ENCODE results near the gene ATP5IF1.

ATP5IF1 gene

GRCh38 chr1:28281608-28282425, 45.9 kb downstream of the ATP5IF1 start:
- Histone ChIP-seq H4K8ac (ENCODE audit: low read depth, low read length) (no peak overlapping the region), H2BK5ac (ENCODE audit: low read length) (no peak overlapping the region), H4K5ac (ENCODE audit: low read length) (no peak overlapping the region), H3K4ac (ENCODE audit: low read depth, low read length) (no peak overlapping the region), H3K4me3 (ENCODE audit: low read length) (no peak overlapping the region), H3K56ac (ENCODE audit: low read length) (no peak overlapping the region), H3K27me3 (ENCODE audit: insufficient read depth, low read length, poor library complexity) (no peaks in the 10 kb centered on the region), H3K36me3 (ENCODE audit: control insufficient read depth, insufficient read depth, low read length) (peaks cover 12% of the 10 kb centered on the region), H3K23ac (ENCODE audit: low read length) (no peak overlapping the region), H3K79me1 (ENCODE audit: low read length) (no peaks in the 10 kb centered on the region), H3K9ac (ENCODE audit: low read length) (no peak overlapping the region), H3K4me2 (ENCODE audit: low read length) (no peak overlapping the region), H3K18ac (ENCODE audit: low read length) (no peak overlapping the region), H3K79me2 (ENCODE audit: control insufficient read depth, insufficient read depth, low read length) (no peaks in the 10 kb centered on the region), H2BK120ac (ENCODE audit: low read depth, low read length) (no peak overlapping the region), H2AK5ac (ENCODE audit: low read length) (no peak overlapping the region), H3K27ac (ENCODE audit: low read depth, low read length) (no peak overlapping the region), H2BK15ac (replicated peaks; ENCODE audit: low read depth) (no peak overlapping the region), H3K4me1 (ENCODE audit: control insufficient read depth, low read depth, low read length) (no peaks in the 10 kb centered on the region)
- no peak for DNase-seq
- no CpG with 5 or more reads among the region's 14 CpGs for WGBS (ENCODE audit: extremely low coverage, insufficient coverage, low lambda C conversion rate)

GRCh38 chr1:28282426-28283407, 46.8 kb downstream of the ATP5IF1 start:
- H3K27ac ChIP-seq (ENCODE audit: low read depth, low read length), result no peak overlapping the region
- H4K5ac ChIP-seq (ENCODE audit: low read length), result no peak overlapping the region
- DNase-seq, result no peak
- no peaks in the 10 kb centered on the region for H3K27me3 ChIP-seq (ENCODE audit: insufficient read depth, low read length, poor library complexity)
- no peak overlapping the region for H3K56ac ChIP-seq (ENCODE audit: low read length)
- H3K18ac ChIP-seq (ENCODE audit: low read length), result no peak overlapping the region
- H4K8ac ChIP-seq (ENCODE audit: low read depth, low read length), result no peak overlapping the region
- H2BK15ac ChIP-seq (replicated peaks; ENCODE audit: low read depth), result no peak overlapping the region
- no peaks in the 10 kb centered on the region for H3K79me2 ChIP-seq (ENCODE audit: control insufficient read depth, insufficient read depth, low read length)
- H3K4ac ChIP-seq (ENCODE audit: low read depth, low read length), result no peak overlapping the region
- no peak overlapping the region for H2BK5ac ChIP-seq (ENCODE audit: low read length)
- no peak overlapping the region for H2AK5ac ChIP-seq (ENCODE audit: low read length)
- no peak overlapping the region for H3K4me2 ChIP-seq (ENCODE audit: low read length)
- WGBS (ENCODE audit: extremely low coverage, insufficient coverage, low lambda C conversion rate), result no CpG with 5 or more reads among the region's 14 CpGs
- H3K4me3 ChIP-seq (ENCODE audit: low read length), result no peak overlapping the region
- no peaks in the 10 kb centered on the region for H3K4me1 ChIP-seq (ENCODE audit: control insufficient read depth, low read depth, low read length)
- H3K36me3 ChIP-seq (ENCODE audit: control insufficient read depth, insufficient read depth, low read length), result peaks cover 12% of the 10 kb centered on the region
- H2BK120ac ChIP-seq (ENCODE audit: low read depth, low read length), result no peak overlapping the region
- H3K23ac ChIP-seq (ENCODE audit: low read length), result no peak overlapping the region
- H3K9ac ChIP-seq (ENCODE audit: low read length), result no peak overlapping the region
- no peaks in the 10 kb centered on the region for H3K79me1 ChIP-seq (ENCODE audit: low read length)

GRCh38 chr1:28286111-28286510, 50.2 kb downstream of the ATP5IF1 start:
- WGBS (ENCODE audit: extremely low coverage, insufficient coverage, low lambda C conversion rate), result no CpG with 5 or more reads among the region's 2 CpGs
- H3K4me2 ChIP-seq (ENCODE audit: low read length), result no peak overlapping the region
- H3K27ac ChIP-seq (ENCODE audit: low read depth, low read length), result no peak overlapping the region
- no peak for DNase-seq
- H4K5ac ChIP-seq (ENCODE audit: low read length), result no peak overlapping the region
- no peak overlapping the region for H3K4ac ChIP-seq (ENCODE audit: low read depth, low read length)
- no peak overlapping the region for H3K56ac ChIP-seq (ENCODE audit: low read length)
- H2BK15ac ChIP-seq (replicated peaks; ENCODE audit: low read depth), result no peak overlapping the region
- no peak overlapping the region for H2BK120ac ChIP-seq (ENCODE audit: low read depth, low read length)
- H3K4me1 ChIP-seq (ENCODE audit: control insufficient read depth, low read depth, low read length), result no peaks in the 10 kb centered on the region
- H4K8ac ChIP-seq (ENCODE audit: low read depth, low read length), result no peak overlapping the region
- H3K79me2 ChIP-seq (ENCODE audit: control insufficient read depth, insufficient read depth, low read length), result no peaks in the 10 kb centered on the region
- H3K36me3 ChIP-seq (ENCODE audit: control insufficient read depth, insufficient read depth, low read length), result peaks cover 6% of the 10 kb centered on the region
- no peaks in the 10 kb centered on the region for H3K79me1 ChIP-seq (ENCODE audit: low read length)
- no peak overlapping the region for H2AK5ac ChIP-seq (ENCODE audit: low read length)
- H3K23ac ChIP-seq (ENCODE audit: low read length), result no peak overlapping the region
- no peak overlapping the region for H3K4me3 ChIP-seq (ENCODE audit: low read length)
- H3K9ac ChIP-seq (ENCODE audit: low read length), result no peak overlapping the region
- no peak overlapping the region for H2BK5ac ChIP-seq (ENCODE audit: low read length)
- no peaks in the 10 kb centered on the region for H3K27me3 ChIP-seq (ENCODE audit: insufficient read depth, low read length, poor library complexity)
- no peak overlapping the region for H3K18ac ChIP-seq (ENCODE audit: low read length)

All from mesendoderm (in vitro differentiated cells).